GM19023 (cell line): Measurements from ENCODE around the gene KRTAP4-2.
"Not testable (repeated sequence)": the region's sequence is repeated elsewhere in the genome, so short reads cannot be mapped to it uniquely, and the experiment has no call there.

Experiments
- ATAC-seq: cut with Tn5 transposase; IDR thresholded peaks from one replicate; pipeline ENCODE4 v1.9.1; 2021; ENCODE audit warnings: mild to moderate bottlenecking, moderate library complexity; ENCODE audit not compliant: unreplicated experiment

Gene KRTAP4-2

GRCh38 chr17:41177727-41178271 lies at the start of gene KRTAP4-2:
KRTAP4-2 (minus strand) TSS chr17:41178221; CDS start chr17:41178164, 57 bp downstream.
- ATAC-seq, result no peak

GRCh38 chr17:41226598-41227095 lies 48.6 kb upstream of the KRTAP4-2 start, which contains the start of gene KRTAP9-2:
KRTAP9-2 (plus strand) TSS chr17:41226648; CDS start chr17:41226655, 7 bp downstream.
- not testable (repeated sequence) for ATAC-seq

GRCh38 chr17:41226051-41226450 lies 48.0 kb upstream of the KRTAP4-2 start:
- ATAC-seq, result no peak

- ATAC-seq, result no peak
These were observed 45.8 kb upstream of the KRTAP4-2 start for GRCh38 chr17:41223821-41224220.

GRCh38 chr17:41215681-41216080 lies 37.7 kb upstream of the KRTAP4-2 start:
- no peak for ATAC-seq

- ATAC-seq, result no peak
These were observed 34.6 kb upstream of the KRTAP4-2 start for GRCh38 chr17:41212524-41213169.

GRCh38 chr17:41211845-41212466 lies 33.9 kb upstream of the KRTAP4-2 start:
- no peak for ATAC-seq

GRCh38 chr17:41199421-41200078 lies 21.5 kb upstream of the KRTAP4-2 start:
- no peak for ATAC-seq

GRCh38 chr17:41196068-41196467 lies 18.0 kb upstream of the KRTAP4-2 start:
- no peak for ATAC-seq

- no peak for ATAC-seq
These were observed 12.3 kb upstream of the KRTAP4-2 start for GRCh38 chr17:41190328-41190727.

GRCh38 chr17:41189837-41190318 lies 11.9 kb upstream of the KRTAP4-2 start, which contains the start of gene KRTAP9-1:
KRTAP9-1 (plus strand) TSS chr17:41189887; CDS start chr17:41189887, 0 bp downstream.
- not testable (repeated sequence) for ATAC-seq

- ATAC-seq, result no peak
These were observed 8.9 kb upstream of the KRTAP4-2 start for GRCh38 chr17:41186872-41187271.

- no peak for ATAC-seq
These were observed 7.0 kb upstream of the KRTAP4-2 start for GRCh38 chr17:41185001-41185400.

- no peak for ATAC-seq
These were observed 6.5 kb upstream of the KRTAP4-2 start, which contains the start of gene KRTAP4-1 for GRCh38 chr17:41184480-41184961. KRTAP4-1 (minus strand) TSS chr17:41184911; CDS start chr17:41184854, 57 bp downstream.

GRCh38 chr17:41178843-41179616 lies 1.0 kb upstream of the KRTAP4-2 start:
- ATAC-seq, result no peak

- ATAC-seq, result no peak
These were observed 320 bp upstream of the KRTAP4-2 start for GRCh38 chr17:41178341-41178740.

- no peak for ATAC-seq
These were observed 1.2 kb downstream of the KRTAP4-2 start for GRCh38 chr17:41176744-41177387.

GRCh38 chr17:41171886-41172285 lies 6.1 kb downstream of the KRTAP4-2 start:
- no peak for ATAC-seq

- no peak for ATAC-seq
These were observed 9.9 kb downstream of the KRTAP4-2 start, which contains the start of gene KRTAP4-3 for GRCh38 chr17:41168121-41168520. KRTAP4-3 (minus strand) TSS chr17:41168221; CDS start chr17:41168172, 49 bp downstream.
